GM12873 (cell line): ENCODE data around the gene BHLHE41.

Experiments used
- TF ChIP-seq, protein P1 (sequence below): IDR thresholded peaks from 2 replicates; pipeline ENCODE4 v1.5.1; 2012; ENCODE audit warnings: low read depth, mild to moderate bottlenecking, moderate library complexity, low read length, control low read depth; ENCODE audit not compliant: insufficient read depth; ENCODE audit errors: missing control alignments

The BHLHE41 gene

DNA sequence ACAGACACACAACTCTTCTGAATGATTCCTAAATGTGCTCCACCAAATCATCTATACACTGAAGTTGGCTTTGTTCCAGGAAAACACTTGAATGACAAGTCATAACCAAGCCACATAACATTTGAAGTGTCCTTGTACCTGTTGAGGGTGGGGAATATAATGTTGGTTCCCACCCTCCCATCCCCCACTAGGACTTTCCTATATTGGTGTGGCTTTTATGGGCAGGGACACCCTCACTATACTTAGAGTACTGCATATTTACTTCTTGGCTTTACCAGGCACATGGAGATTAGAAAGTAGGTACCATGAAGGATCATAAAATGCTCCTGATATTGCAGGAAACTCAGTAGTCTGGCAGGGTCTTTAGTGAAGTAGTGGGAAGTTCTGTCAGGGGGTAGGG, 9.7 kb upstream of the BHLHE41 start:
- TF ChIP-seq, protein P1, sequence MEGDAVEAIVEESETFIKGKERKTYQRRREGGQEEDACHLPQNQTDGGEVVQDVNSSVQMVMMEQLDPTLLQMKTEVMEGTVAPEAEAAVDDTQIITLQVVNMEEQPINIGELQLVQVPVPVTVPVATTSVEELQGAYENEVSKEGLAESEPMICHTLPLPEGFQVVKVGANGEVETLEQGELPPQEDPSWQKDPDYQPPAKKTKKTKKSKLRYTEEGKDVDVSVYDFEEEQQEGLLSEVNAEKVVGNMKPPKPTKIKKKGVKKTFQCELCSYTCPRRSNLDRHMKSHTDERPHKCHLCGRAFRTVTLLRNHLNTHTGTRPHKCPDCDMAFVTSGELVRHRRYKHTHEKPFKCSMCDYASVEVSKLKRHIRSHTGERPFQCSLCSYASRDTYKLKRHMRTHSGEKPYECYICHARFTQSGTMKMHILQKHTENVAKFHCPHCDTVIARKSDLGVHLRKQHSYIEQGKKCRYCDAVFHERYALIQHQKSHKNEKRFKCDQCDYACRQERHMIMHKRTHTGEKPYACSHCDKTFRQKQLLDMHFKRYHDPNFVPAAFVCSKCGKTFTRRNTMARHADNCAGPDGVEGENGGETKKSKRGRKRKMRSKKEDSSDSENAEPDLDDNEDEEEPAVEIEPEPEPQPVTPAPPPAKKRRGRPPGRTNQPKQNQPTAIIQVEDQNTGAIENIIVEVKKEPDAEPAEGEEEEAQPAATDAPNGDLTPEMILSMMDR = no peak

DNA sequence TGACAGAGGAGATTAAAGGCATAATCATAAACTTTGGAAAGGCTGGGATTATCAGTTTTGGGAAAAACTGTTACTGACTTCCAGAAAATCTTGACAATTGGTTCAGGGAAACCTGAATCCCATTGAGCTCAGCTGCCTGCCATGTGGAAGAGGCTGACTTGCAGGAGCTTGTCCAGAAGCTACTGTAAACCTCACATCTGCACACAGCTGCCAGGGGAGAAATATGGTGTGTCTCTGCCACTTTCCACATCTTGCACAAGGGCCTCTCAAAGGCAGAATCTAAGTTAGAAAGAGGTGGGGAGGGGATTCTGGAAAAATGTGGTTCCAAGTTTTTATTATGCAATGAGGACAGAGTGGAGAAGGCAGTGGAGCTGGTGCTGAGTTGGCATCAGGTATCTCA, 8.7 kb upstream of the BHLHE41 start:
- TF ChIP-seq, protein P1 = no peak

DNA sequence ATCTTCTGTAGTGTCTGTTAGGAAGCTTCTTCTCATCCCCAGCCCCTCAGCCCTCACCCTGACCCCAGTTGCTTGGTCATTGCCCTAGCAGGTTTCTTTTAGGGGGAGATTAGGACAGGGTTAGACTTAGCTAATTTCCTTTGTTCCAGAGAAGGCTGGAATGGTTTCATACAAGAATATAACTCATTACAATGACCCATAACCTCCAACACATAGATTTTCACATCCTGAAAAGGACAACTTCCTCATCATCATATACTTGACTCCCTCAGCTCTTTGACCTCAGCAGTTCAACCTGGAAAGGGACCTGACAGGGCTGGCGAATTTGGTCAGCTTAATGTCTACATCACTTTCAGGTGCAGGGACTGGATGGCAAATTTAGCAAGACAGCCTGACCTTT, 8.0 kb upstream of the BHLHE41 start:
- TF ChIP-seq, protein P1 = no peak

DNA sequence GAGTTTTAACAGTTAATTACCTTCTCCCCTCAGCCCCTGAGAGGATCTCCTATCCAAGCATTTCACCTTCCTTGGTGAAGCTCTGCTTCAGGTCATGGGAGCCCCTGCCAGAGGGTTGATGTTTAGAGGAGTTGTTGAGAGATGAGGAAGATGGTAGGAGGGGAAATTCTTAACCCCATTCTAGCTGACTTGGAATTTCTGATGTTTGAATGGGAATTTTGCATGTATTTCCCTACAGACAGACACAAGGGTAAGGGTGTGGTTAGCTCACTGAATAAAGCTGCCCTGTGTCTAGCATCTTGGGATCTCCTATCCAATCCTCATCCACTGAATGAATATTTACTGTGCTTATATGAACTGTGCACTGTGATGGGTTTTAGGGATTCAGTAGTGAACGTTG, 7.1 kb upstream of the BHLHE41 start:
- TF ChIP-seq, protein P1 = no peak

DNA sequence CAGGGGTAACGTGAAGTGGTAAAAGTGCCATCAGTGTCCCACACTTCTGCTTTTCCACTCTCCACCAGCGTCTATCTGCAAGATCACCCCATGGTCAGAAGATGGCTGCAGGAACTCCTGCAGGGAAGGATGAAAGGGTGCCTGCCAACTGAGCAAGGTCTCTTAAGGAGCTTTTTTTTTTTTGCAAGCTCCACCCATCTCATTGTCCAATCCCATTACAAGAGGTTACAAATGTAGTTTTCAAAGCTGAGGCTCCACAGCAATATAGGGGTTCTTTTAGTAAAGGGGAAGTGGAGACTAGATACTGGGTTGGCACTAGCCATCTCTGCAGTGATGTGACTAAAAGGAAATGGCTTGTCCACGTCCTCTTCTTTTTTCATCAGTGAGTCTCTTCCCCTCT, 5.9 kb upstream of the BHLHE41 start:
- TF ChIP-seq, protein P1 = no peak

DNA sequence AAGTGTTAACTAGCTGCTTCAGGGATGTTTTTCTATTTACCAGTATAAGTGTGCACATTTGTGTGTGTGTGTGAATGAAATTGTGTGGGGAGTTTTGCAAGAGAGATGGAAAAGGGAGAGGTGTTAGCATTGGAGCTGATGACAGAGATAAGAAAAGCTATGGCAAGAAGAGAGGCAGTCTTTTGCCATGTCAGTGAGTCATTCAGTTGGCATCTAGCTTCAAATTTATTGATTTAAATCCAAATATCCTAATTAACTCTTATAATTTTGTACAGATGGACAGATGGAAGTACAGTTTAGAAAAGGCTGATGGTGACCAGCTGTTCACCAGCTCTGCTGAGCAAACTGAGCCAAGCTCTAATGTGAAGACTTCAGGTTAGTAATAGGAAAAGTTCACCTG, 3.3 kb upstream of the BHLHE41 start:
- TF ChIP-seq, protein P1 = no peak

DNA sequence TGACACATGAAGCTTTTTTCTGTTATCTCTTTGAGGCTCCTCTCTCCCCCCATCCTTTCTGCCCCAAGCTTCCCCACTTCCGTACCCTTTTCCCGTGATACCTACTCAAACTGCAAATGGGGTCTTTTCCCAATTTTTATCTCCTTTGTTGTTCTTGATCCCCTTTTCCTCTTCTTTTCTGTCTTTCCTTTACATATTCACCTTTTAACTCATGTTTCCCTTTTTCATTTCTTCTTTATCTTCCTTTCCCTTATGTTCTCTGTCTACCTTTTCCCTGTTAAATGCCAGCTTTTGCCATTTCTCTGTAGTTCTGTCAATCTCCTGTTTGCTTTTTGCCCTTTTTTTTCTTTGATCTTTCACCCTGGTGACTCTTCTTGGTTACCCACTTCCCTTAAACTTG, 2.6 kb upstream of the BHLHE41 start:
- TF ChIP-seq, protein P1 = no peak
